K562 (cell line): ENCODE data around the gene KCNQ2. TPM values are rescaled to one million over a fixed set of nuclear protein-coding genes. Genes with fewer than 3 reads are reported as not detected.

Source experiments
- TOE1 ChIP-seq, 2 experiments: fragments of 450-650 bp in 1 of 2; sonication (generic) in 1 of 2; formaldehyde crosslinking in 1 of 2; IDR thresholded peaks; 2 replicates each; pipeline versions ENCODE4 v1.7.1 to v1.8.0; 2016 to 2022; ENCODE audit warnings: borderline replicate concordance in 2 of 2, mild to moderate bottlenecking in 2 of 2, antibody characterized with exemption in 1 of 2, inconsistent platforms in 1 of 2, low read depth in 1 of 2, missing genetic modification reagents in 1 of 2, moderate library complexity in 1 of 2
- polyA plus RNA-seq, 8 experiments: library from polyadenylated mRNA; depleted of rRNA in 4 of 8; stranded (reverse) in 5 of 8; unstranded in 3 of 8; fragments of >200 nt; fragmentation: Nextera tagmentation in 2 of 8; fragmentation: Illumina TruSeq in 1 of 8; extraction: Ambion mirVana in 2 of 8; extraction: Trizol in 1 of 8; gene quantifications; 2 replicates each; pipeline versions ENCODE4 v1.2.1 to v1.2.3, GENCODE V29; 2011 to 2014; ENCODE audit warnings: inconsistent platforms in 1 of 8, missing spikeins in 1 of 8
- total RNA-seq, 7 experiments: library from RNA; depleted of rRNA in 6 of 7; stranded (reverse); fragments of >200 nt in 6 of 7; fragmentation: Illumina TruSeq in 2 of 7; extraction: Trizol in 2 of 7; gene quantifications; 2 replicates each; pipeline versions ENCODE4 v1.2.1 to v1.2.3, GENCODE V29; 2011 to 2021; ENCODE audit warnings: low replicate concordance in 1 of 7
- TF ChIP-seq, protein P1 (sequence below): fragments of 450-650 bp; IDR thresholded peaks from 2 replicates; pipeline ENCODE4 v1.6.1; 2016
- TF ChIP-seq, protein P2 (sequence below): fragments of 450-650 bp; formaldehyde crosslinking; IDR thresholded peaks from 2 replicates; pipeline ENCODE4 v1.4.0; 2020; ENCODE audit warnings: mild to moderate bottlenecking, moderate library complexity
- TF ChIP-seq, protein P3 (sequence below), 2 experiments: fragments of 450-650 bp; formaldehyde crosslinking in 1 of 2; IDR thresholded peaks; 2 replicates each; pipeline versions ENCODE4 v1.4.0 to v1.6.1; 2014 to 2020; ENCODE audit warnings: mild to moderate bottlenecking in 2 of 2, borderline replicate concordance in 1 of 2, low read depth in 1 of 2

KCNQ2 gene
- total and polyA plus RNA-seq, 9 of the 15 experiments (the other 6 are each of a cell fraction or from before 2014, with no cell fraction given) = 0.13 to 0.16 TPM; not detected in 7

DNA sequence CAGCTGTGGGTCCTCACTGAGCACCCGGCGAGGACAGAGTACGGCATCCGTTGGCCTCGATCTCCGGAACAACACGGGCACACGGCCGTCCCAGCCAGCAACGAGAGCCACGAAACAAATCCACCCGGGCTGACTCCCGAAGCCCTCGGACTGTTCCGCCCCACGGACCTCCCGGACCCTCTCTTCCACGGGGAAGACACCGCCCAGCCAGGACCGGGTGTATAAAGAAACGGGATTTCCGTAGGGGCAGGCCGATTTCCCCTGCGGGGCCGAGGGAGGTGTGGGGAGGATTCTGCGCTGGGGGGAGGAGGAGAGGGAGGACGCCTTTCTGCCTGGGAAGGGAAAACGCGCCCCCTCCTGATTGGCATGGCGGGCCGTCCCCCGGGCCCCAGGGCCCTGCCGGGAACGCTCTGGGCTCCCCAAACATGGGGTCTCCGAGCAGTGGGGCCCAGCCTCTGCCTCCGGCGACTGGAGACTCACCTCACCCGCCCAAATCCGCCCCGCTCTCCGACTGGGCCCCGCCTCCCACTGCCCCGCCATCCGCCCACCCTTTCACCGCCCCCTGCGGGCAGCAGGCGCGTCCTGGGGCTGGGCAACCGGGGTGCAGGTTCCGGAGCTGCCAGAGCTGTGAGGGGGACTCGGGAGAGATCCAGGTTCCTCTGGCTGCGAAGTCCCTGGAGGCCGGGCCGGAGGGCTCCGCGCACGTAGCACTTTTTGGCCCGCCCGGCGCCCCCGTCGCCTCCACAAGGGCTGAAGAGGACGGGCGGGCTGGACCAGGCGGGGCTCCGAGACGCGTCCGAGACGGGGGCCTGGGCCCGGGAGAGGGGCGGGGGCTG, 47.4 kb upstream of the KCNQ2 start (continued):
- TF ChIP-seq, protein P1, sequence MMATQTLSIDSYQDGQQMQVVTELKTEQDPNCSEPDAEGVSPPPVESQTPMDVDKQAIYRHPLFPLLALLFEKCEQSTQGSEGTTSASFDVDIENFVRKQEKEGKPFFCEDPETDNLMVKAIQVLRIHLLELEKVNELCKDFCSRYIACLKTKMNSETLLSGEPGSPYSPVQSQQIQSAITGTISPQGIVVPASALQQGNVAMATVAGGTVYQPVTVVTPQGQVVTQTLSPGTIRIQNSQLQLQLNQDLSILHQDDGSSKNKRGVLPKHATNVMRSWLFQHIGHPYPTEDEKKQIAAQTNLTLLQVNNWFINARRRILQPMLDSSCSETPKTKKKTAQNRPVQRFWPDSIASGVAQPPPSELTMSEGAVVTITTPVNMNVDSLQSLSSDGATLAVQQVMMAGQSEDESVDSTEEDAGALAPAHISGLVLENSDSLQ = peak; percentile 68
- TF ChIP-seq, protein P2, sequence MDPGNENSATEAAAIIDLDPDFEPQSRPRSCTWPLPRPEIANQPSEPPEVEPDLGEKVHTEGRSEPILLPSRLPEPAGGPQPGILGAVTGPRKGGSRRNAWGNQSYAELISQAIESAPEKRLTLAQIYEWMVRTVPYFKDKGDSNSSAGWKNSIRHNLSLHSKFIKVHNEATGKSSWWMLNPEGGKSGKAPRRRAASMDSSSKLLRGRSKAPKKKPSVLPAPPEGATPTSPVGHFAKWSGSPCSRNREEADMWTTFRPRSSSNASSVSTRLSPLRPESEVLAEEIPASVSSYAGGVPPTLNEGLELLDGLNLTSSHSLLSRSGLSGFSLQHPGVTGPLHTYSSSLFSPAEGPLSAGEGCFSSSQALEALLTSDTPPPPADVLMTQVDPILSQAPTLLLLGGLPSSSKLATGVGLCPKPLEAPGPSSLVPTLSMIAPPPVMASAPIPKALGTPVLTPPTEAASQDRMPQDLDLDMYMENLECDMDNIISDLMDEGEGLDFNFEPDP (CRISPR knock-in tag) = 0 out of 2 replicates have a peak, but pooled peaks have one; percentile 52
- 0 out of 2 replicates have a peak, but pooled peaks have one; percentile 22 for TF ChIP-seq TOE1 (IDR thresholded peaks at IDR 0.05; ENCODE audit: borderline replicate concordance)
- no peak for TF ChIP-seq TOE1 (CRISPR knock-in tag; IDR thresholded peaks at IDR 0.05; ENCODE audit: borderline replicate concordance, low read depth)
- TF ChIP-seq, protein P3, sequence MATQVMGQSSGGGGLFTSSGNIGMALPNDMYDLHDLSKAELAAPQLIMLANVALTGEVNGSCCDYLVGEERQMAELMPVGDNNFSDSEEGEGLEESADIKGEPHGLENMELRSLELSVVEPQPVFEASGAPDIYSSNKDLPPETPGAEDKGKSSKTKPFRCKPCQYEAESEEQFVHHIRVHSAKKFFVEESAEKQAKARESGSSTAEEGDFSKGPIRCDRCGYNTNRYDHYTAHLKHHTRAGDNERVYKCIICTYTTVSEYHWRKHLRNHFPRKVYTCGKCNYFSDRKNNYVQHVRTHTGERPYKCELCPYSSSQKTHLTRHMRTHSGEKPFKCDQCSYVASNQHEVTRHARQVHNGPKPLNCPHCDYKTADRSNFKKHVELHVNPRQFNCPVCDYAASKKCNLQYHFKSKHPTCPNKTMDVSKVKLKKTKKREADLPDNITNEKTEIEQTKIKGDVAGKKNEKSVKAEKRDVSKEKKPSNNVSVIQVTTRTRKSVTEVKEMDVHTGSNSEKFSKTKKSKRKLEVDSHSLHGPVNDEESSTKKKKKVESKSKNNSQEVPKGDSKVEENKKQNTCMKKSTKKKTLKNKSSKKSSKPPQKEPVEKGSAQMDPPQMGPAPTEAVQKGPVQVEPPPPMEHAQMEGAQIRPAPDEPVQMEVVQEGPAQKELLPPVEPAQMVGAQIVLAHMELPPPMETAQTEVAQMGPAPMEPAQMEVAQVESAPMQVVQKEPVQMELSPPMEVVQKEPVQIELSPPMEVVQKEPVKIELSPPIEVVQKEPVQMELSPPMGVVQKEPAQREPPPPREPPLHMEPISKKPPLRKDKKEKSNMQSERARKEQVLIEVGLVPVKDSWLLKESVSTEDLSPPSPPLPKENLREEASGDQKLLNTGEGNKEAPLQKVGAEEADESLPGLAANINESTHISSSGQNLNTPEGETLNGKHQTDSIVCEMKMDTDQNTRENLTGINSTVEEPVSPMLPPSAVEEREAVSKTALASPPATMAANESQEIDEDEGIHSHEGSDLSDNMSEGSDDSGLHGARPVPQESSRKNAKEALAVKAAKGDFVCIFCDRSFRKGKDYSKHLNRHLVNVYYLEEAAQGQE (IDR thresholded peaks at IDR 0.05; ENCODE audit: borderline replicate concordance) = peak; percentile 32; the same call in 1 of the 2 replicates
- TF ChIP-seq, protein P3 (CRISPR knock-in tag; IDR thresholded peaks at IDR 0.05; ENCODE audit: low read depth) = no peak
